Measurements from ENCODE around the gene MDM2. TPM values are rescaled to one million over a fixed set of nuclear protein-coding genes. Genes with fewer than 3 reads are reported as not detected.

Gene MDM2
- total and polyA plus RNA-seq, 10 of the 15 experiments (the other 5 are each of a cell fraction or from before 2014, with no cell fraction given): 48.2 to 174 (median 85.0) TPM

DNA sequence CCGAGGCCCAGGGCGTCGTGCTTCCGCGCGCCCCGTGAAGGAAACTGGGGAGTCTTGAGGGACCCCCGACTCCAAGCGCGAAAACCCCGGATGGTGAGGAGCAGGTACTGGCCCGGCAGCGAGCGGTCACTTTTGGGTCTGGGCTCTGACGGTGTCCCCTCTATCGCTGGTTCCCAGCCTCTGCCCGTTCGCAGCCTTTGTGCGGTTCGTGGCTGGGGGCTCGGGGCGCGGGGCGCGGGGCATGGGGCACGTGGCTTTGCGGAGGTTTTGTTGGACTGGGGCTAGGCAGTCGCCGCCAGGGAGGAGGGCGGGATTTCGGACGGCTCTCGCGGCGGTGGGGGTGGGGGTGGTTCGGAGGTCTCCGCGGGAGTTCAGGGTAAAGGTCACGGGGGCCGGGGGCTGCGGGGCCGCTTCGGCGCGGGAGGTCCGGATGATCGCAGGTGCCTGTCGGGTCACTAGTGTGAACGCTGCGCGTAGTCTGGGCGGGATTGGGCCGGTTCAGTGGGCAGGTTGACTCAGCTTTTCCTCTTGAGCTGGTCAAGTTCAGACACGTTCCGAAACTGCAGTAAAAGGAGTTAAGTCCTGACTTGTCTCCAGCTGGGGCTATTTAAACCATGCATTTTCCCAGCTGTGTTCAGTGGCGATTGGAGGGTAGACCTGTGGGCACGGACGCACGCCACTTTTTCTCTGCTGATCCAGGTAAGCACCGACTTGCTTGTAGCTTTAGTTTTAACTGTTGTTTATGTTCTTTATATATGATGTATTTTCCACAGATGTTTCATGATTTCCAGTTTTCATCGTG, 612 bp downstream of the MDM2 start (continued):
- peak; percentile 87 for TF ChIP-seq RUNX3 (IDR thresholded peaks at IDR 0.05; ENCODE audit: low read length)
- TF ChIP-seq ZNF622 (IDR thresholded peaks at IDR 0.05): no peak
- TF ChIP-seq, protein P1, sequence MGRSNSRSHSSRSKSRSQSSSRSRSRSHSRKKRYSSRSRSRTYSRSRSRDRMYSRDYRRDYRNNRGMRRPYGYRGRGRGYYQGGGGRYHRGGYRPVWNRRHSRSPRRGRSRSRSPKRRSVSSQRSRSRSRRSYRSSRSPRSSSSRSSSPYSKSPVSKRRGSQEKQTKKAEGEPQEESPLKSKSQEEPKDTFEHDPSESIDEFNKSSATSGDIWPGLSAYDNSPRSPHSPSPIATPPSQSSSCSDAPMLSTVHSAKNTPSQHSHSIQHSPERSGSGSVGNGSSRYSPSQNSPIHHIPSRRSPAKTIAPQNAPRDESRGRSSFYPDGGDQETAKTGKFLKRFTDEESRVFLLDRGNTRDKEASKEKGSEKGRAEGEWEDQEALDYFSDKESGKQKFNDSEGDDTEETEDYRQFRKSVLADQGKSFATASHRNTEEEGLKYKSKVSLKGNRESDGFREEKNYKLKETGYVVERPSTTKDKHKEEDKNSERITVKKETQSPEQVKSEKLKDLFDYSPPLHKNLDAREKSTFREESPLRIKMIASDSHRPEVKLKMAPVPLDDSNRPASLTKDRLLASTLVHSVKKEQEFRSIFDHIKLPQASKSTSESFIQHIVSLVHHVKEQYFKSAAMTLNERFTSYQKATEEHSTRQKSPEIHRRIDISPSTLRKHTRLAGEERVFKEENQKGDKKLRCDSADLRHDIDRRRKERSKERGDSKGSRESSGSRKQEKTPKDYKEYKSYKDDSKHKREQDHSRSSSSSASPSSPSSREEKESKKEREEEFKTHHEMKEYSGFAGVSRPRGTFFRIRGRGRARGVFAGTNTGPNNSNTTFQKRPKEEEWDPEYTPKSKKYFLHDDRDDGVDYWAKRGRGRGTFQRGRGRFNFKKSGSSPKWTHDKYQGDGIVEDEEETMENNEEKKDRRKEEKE (IDR thresholded peaks at IDR 0.05): 0 out of 2 replicates have a peak, but pooled peaks have one; percentile 11
- TF ChIP-seq NRF1 (conservative IDR thresholded peaks at IDR 0.05; ENCODE audit: low read depth, low read length): no peak
- TF ChIP-seq IKZF1 (conservative IDR thresholded peaks at IDR 0.05): peak; percentile 91
- TF ChIP-seq SUZ12 (IDR thresholded peaks at IDR 0.05; ENCODE audit: unreplicated experiment): no peak
- TF ChIP-seq GATAD2B (conservative IDR thresholded peaks at IDR 0.05; ENCODE audit: low read depth): peak; percentile 16; the same call in 1 of the 2 replicates
- TF ChIP-seq EP300 (IDR thresholded peaks at IDR 0.05; ENCODE audit: borderline replicate concordance in 1 of 2, control insufficient read depth in 1 of 2, low read depth in 2 of 2, low read length in 2 of 2): peak; percentile 83 to 95
- no peak for TF ChIP-seq RCOR1 (conservative IDR thresholded peaks at IDR 0.05; ENCODE audit: low read depth, low read length)
- TF ChIP-seq, protein P2, sequence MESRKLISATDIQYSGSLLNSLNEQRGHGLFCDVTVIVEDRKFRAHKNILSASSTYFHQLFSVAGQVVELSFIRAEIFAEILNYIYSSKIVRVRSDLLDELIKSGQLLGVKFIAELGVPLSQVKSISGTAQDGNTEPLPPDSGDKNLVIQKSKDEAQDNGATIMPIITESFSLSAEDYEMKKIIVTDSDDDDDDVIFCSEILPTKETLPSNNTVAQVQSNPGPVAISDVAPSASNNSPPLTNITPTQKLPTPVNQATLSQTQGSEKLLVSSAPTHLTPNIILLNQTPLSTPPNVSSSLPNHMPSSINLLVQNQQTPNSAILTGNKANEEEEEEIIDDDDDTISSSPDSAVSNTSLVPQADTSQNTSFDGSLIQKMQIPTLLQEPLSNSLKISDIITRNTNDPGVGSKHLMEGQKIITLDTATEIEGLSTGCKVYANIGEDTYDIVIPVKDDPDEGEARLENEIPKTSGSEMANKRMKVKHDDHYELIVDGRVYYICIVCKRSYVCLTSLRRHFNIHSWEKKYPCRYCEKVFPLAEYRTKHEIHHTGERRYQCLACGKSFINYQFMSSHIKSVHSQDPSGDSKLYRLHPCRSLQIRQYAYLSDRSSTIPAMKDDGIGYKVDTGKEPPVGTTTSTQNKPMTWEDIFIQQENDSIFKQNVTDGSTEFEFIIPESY (IDR thresholded peaks at IDR 0.05): no peak
- peak; percentile 77; the same call in 1 of the 2 replicates for TF ChIP-seq CHD2 (IDR thresholded peaks at IDR 0.05; ENCODE audit: borderline replicate concordance, low read depth, low read length)
- 0 out of 2 replicates have a peak, but pooled peaks have one; percentile 67 for TF ChIP-seq RB1 (IDR thresholded peaks at IDR 0.05; ENCODE audit: borderline replicate concordance)
- peak; percentile 90 for TF ChIP-seq ZBED1 (IDR thresholded peaks at IDR 0.05; ENCODE audit: borderline replicate concordance)
- TF ChIP-seq YY1 (IDR thresholded peaks at IDR 0.05; ENCODE audit: low read depth, low read length): peak; percentile 54; the same call in 1 of the 2 replicates
- peak; percentile 75 for TF ChIP-seq HDAC6 (IDR thresholded peaks at IDR 0.05; ENCODE audit: unreplicated experiment)
- TF ChIP-seq PRDM15 (CRISPR knock-in tag; IDR thresholded peaks at IDR 0.05): no peak
- peak; percentile 92 for TF ChIP-seq TBL1XR1 (IDR thresholded peaks at IDR 0.05; ENCODE audit: low read depth, low read length)
- TF ChIP-seq ZNF207 (IDR thresholded peaks at IDR 0.05; ENCODE audit: borderline replicate concordance): peak; percentile 53
- TF ChIP-seq SP1 (IDR thresholded peaks at IDR 0.05; ENCODE audit: low read depth, low read length): peak; percentile 73
- TF ChIP-seq ETV6 (conservative IDR thresholded peaks at IDR 0.05 in 1 of 2, IDR thresholded peaks at IDR 0.05 in 1 of 2; ENCODE audit: borderline replicate concordance in 1 of 2, low read depth in 1 of 2): peak in 1 of 2 experiments; percentile 56; a peak in 1 of 4 replicates
- peak; percentile 83; the same call in 1 of the 2 replicates for TF ChIP-seq MTA3 (IDR thresholded peaks at IDR 0.05; ENCODE audit: borderline replicate concordance, low read length)
- peak; percentile 89 for TF ChIP-seq BCL11A (IDR thresholded peaks at IDR 0.05; ENCODE audit: low read depth, low read length)

All from GM12878 (cell line).